Left kidney (tissue), 2 donors: ENCODE results near the gene FRMD4A. TPM values are rescaled to one million over a fixed set of nuclear protein-coding genes. Genes with fewer than 3 reads are reported as not detected.
"Not testable (repeated sequence)": the region's sequence is repeated elsewhere in the genome, so short reads cannot be mapped to it uniquely, and the experiment has no call there.

ENCODE experiments used
- DNase-seq: peaks from one replicate; pipeline ENCODE4 v3.0.0-alpha.2; 2013
- polyA plus RNA-seq: library from polyadenylated mRNA; unstranded; fragments of 120-200 nt; gene quantifications from one replicate; pipeline ENCODE4 v1.2.1, GENCODE V29; 2013; ENCODE audit not compliant: insufficient read length

FRMD4A gene
- polyA plus RNA-seq, 1 donor: 85.8 TPM

GRCh38 chr10:14056610-14057332, 274.0 kb downstream of the FRMD4A start:
- DNase-seq: no peak

GRCh38 chr10:14052931-14053330, 277.8 kb downstream of the FRMD4A start:
- DNase-seq: no peak

GRCh38 chr10:14050598-14050997, 280.1 kb downstream of the FRMD4A start:
- no peak for DNase-seq

GRCh38 chr10:14048930-14049613, 281.7 kb downstream of the FRMD4A start:
- DNase-seq: no peak

- no peak for DNase-seq
These were observed 283.3 kb downstream of the FRMD4A start for GRCh38 chr10:14047431-14047830.

GRCh38 chr10:14042051-14042450, 288.7 kb downstream of the FRMD4A start:
- DNase-seq: not testable (repeated sequence)

GRCh38 chr10:14040787-14041631, 289.7 kb downstream of the FRMD4A start:
- DNase-seq: no peak

- DNase-seq: no peak
These were observed 290.6 kb downstream of the FRMD4A start for GRCh38 chr10:14039968-14040668.

- DNase-seq: no peak
These were observed 294.5 kb downstream of the FRMD4A start for GRCh38 chr10:14036233-14036632.

- DNase-seq: no peak
These were observed 295.2 kb downstream of the FRMD4A start for GRCh38 chr10:14035506-14035905.

GRCh38 chr10:14032406-14032998, 298.2 kb downstream of the FRMD4A start:
- DNase-seq: no peak

- DNase-seq: no peak
These were observed 304.4 kb downstream of the FRMD4A start for GRCh38 chr10:14026325-14026724.

- DNase-seq: no peak
These were observed 305.2 kb downstream of the FRMD4A start for GRCh38 chr10:14025283-14026189.

- DNase-seq: no peak
These were observed 306.2 kb downstream of the FRMD4A start for GRCh38 chr10:14024329-14025202.

GRCh38 chr10:14023673-14024328, 306.9 kb downstream of the FRMD4A start:
- no peak for DNase-seq

GRCh38 chr10:14022954-14023672, 307.6 kb downstream of the FRMD4A start:
- no peak for DNase-seq

GRCh38 chr10:14022052-14022451, 308.7 kb downstream of the FRMD4A start:
- DNase-seq: no peak

- no peak for DNase-seq
These were observed 310.6 kb downstream of the FRMD4A start for GRCh38 chr10:14020037-14020664.
